Measurements from ENCODE around the gene SELENOP. TPM values are rescaled to one million over a fixed set of nuclear protein-coding genes. Genes with fewer than 3 reads are reported as not detected.

The SELENOP gene
- polyA plus RNA-seq, 1 donor from 2014 or later, result 5.0 TPM

- H3F3A ChIP-seq (ENCODE audit: insufficient read depth, low read length, poor library complexity, severe bottlenecking), result no peaks in the 10 kb centered on the region
- H3K79me2 ChIP-seq (replicated peaks; ENCODE audit: insufficient read depth, low read length), result no peaks in the 10 kb centered on the region
- H3K9ac ChIP-seq (ENCODE audit: low read length), result no peak overlapping the region
- TF ChIP-seq REST (IDR thresholded peaks at IDR 0.05; ENCODE audit: borderline replicate concordance) (no peak), SMC3 (conservative IDR thresholded peaks at IDR 0.05; ENCODE audit: poor library complexity) (no peak), TAF1 (IDR thresholded peaks at IDR 0.05; ENCODE audit: low read depth) (no peak), POLR2AphosphoS5 (IDR thresholded peaks at IDR 0.05) (no peak), MXI1 (conservative IDR thresholded peaks at IDR 0.05; ENCODE audit: poor library complexity, severe bottlenecking) (no peak), RAD21 (conservative IDR thresholded peaks at IDR 0.05) (no peak), EZH2 (IDR thresholded peaks at IDR 0.05; ENCODE audit: borderline replicate concordance, insufficient read depth, low read length, poor library complexity, severe bottlenecking) (no peak), EP300 (conservative IDR thresholded peaks at IDR 0.05; ENCODE audit: poor library complexity, severe bottlenecking) (no peak), CTCF (IDR thresholded peaks at IDR 0.05; ENCODE audit: poor library complexity, severe bottlenecking) (no peak)
- no peak overlapping the region for H3K27ac ChIP-seq (ENCODE audit: low read length)
- no peak overlapping the region for H3K4me2 ChIP-seq (ENCODE audit: low read length)
- no peaks in the 10 kb centered on the region for H4K20me1 ChIP-seq (ENCODE audit: insufficient read depth)
- H3K36me3 ChIP-seq (ENCODE audit: insufficient read depth, low read length), result no peaks in the 10 kb centered on the region
- no peaks in the 10 kb centered on the region for H3K9me3 ChIP-seq (ENCODE audit: low read length)
- no peak overlapping the region for H2AFZ ChIP-seq (ENCODE audit: low read depth, low read length)
- no peak overlapping the region for H3K4me3 ChIP-seq (ENCODE audit: low read length)
- no peaks in the 10 kb centered on the region for H3K27me3 ChIP-seq (ENCODE audit: insufficient read depth, low read depth, low read length)
- no peaks in the 10 kb centered on the region for H3K9me2 ChIP-seq (ENCODE audit: insufficient read depth, low read length)
Observed at GRCh38 chr5:42813533-42813932, 1.8 kb upstream of the SELENOP start.

- no peak overlapping the region for H3K9ac ChIP-seq (ENCODE audit: low read length)
- H3K27ac ChIP-seq (ENCODE audit: low read length), result no peak overlapping the region
- H3K4me3 ChIP-seq (ENCODE audit: low read length), result no peak overlapping the region
Observed at GRCh38 chr5:42812620-42813019, 928 bp upstream of the SELENOP start.

More at GRCh38 chr5:42812620-42813019, 928 bp upstream of the SELENOP start:
- H2AFZ ChIP-seq (ENCODE audit: low read depth, low read length), result no peak overlapping the region
- H3K4me2 ChIP-seq (ENCODE audit: low read length), result no peak overlapping the region
- no peaks in the 10 kb centered on the region for H3F3A ChIP-seq (ENCODE audit: insufficient read depth, low read length, poor library complexity, severe bottlenecking)
- H3K36me3 ChIP-seq (ENCODE audit: insufficient read depth, low read length), result no peaks in the 10 kb centered on the region
- H3K79me2 ChIP-seq (replicated peaks; ENCODE audit: insufficient read depth, low read length), result no peaks in the 10 kb centered on the region
- no peaks in the 10 kb centered on the region for H3K9me3 ChIP-seq (ENCODE audit: low read length)
- TF ChIP-seq CTCF (IDR thresholded peaks at IDR 0.05; ENCODE audit: poor library complexity, severe bottlenecking) (no peak), TAF1 (IDR thresholded peaks at IDR 0.05; ENCODE audit: low read depth) (no peak), POLR2AphosphoS5 (IDR thresholded peaks at IDR 0.05) (no peak), EZH2 (IDR thresholded peaks at IDR 0.05; ENCODE audit: borderline replicate concordance, insufficient read depth, low read length, poor library complexity, severe bottlenecking) (no peak), MXI1 (conservative IDR thresholded peaks at IDR 0.05; ENCODE audit: poor library complexity, severe bottlenecking) (no peak), SMC3 (conservative IDR thresholded peaks at IDR 0.05; ENCODE audit: poor library complexity) (no peak), RAD21 (conservative IDR thresholded peaks at IDR 0.05) (no peak), REST (IDR thresholded peaks at IDR 0.05; ENCODE audit: borderline replicate concordance) (no peak), EP300 (conservative IDR thresholded peaks at IDR 0.05; ENCODE audit: poor library complexity, severe bottlenecking) (no peak)
- no peaks in the 10 kb centered on the region for H3K9me2 ChIP-seq (ENCODE audit: insufficient read depth, low read length)
- H3K27me3 ChIP-seq (ENCODE audit: insufficient read depth, low read depth, low read length), result no peaks in the 10 kb centered on the region
- no peaks in the 10 kb centered on the region for H4K20me1 ChIP-seq (ENCODE audit: insufficient read depth)

All from neural cell (in vitro differentiated cells).